HG03135 (cell line): ENCODE results near the gene TBATA.
A peak's percentile ranks its signal among the peaks of the same experiment; 100 is the strongest.

Experiments used
- ATAC-seq: cut with Tn5 transposase; IDR thresholded peaks from one replicate; pipeline ENCODE4 v1.9.1; 2021; ENCODE audit warnings: mild to moderate bottlenecking, moderate library complexity; ENCODE audit not compliant: unreplicated experiment

TBATA gene, protein sequence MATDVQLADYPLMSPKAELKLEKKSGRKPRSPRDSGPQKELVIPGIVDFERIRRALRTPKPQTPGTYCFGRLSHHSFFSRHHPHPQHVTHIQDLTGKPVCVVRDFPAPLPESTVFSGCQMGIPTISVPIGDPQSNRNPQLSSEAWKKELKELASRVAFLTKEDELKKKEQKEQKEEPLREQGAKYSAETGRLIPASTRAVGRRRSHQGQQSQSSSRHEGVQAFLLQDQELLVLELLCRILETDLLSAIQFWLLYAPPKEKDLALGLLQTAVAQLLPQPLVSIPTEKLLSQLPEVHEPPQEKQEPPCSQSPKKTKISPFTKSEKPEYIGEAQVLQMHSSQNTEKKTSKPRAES

DNA sequence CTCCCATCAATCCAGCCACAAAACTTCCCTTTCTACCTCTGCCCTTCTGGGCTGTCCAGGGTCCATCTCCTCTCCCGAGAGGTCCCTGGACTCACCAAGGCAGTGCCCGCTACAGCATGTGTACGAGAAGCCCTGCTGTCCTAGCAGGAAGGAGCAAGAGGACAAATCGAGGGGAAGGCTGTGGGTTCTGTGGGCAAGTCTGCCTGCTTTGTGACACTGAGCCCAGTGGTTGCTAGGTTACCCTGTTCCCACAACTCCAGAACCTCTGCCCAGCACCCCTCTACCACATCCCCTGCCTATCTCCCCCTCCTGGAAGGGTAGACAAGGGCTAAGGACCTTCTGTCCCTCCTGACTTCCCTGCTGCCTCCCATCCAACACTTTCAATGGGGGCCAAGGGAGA is at the start of gene TBATA:
TSS of gene TBATA (minus strand) at position 188 of the 400 bp plus-strand sequence. CDS start 1,998 bp downstream, outside the sequence.
- no peak for ATAC-seq

DNA sequence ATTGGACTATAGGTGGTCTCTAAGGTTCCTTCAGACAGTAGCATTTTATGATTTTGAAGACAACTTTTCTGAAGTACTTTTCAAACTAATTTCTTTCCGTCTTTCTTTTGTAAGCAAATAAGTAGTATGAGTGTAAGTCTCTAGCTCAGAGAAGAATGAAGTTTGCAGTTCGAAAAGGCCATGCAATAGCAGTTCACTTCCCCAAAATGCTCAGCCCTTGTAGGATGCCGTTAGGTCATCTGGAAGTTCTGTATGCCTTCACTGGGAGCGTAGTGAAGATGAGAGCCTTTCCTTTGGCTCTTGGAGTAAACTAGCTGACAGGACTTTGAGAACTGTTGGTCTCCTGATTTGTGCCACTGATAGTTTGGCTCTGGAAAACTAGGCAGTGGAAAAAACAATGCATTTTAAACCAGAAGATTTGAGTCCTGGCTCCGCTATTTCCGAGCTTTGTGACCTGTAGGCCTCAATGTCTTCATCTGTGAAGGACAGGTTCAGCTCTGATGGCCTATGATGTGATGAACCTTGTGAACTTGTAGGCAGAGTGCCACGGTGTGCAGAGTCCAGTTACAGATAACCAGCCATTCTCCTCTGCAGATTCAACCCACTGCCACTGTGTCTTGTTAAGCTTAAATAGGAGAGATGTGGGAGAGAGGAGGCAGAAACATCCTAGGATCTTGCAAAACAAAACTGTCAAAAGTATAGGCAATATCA is 49.4 kb upstream of the TBATA start:
- ATAC-seq: no peak

DNA sequence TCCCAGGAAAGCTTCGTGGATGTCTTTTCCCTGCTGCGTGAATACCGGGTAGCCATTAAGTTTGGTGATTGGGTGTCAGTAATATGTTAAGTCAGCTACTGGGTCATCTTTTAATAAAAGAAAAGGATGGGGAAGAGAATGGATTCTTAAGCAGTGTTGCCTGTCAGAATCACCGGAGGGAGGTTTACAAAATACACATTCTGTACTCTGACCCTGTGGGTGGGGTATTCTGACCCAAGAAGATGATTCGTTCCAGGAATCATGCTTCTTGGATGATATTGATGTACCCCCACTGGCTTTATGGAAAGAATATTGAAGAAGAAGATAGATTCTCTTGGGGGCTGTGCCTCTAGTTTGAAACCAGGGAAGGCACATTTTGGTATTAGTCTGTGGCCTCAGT is 48.8 kb upstream of the TBATA start:
- no peak for ATAC-seq

DNA sequence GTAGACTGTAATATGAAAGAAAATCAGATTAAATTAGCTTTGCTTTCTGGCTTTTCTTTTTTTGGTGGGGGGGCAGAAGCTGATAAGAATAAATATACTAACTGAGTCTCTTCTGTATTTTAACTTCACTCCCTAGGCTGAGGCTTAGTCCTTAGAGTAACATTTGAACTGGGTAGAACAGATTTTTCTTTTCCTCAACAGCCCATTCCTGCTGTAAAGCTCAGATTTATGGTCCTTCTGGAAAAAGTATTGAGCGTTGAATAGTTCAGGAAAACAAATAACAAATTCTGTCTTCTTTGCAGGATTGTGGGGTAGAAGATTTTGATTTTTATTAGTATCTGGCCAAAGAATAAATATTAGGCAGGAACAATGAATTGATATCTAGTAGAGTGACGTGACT is 48.4 kb upstream of the TBATA start:
- no peak for ATAC-seq

DNA sequence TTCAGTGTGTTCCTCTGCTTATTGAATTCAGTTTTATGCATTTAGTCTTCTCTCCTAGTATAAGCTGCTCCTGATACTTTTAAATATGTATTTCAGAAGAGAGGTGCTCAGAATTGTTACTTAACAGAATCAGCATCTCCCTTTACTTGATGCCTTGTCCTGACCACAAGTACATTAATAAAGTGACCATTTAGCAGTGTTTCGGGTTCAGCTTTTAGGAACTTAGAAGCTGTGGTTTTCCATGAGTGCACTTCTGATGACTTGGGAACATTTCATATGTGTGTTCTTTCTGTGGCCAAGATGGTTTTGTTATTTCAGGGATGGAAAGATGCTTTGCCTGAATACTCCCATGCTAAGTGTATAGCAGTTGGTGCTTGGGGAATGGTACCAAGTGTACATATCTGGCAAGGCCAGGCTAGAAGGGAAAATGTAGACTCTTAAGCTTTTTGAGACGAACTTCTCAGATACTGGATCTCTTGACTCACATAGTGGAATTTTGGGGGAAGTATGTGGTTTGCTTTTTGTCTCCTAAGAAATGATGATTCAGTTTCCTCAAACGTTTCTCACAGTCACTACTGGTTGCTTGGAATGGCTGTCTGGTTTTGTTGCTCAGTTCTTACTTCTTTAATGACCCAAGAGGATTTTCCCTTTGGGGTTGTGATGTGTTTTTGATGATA is 47.8 kb upstream of the TBATA start:
- no peak for ATAC-seq

DNA sequence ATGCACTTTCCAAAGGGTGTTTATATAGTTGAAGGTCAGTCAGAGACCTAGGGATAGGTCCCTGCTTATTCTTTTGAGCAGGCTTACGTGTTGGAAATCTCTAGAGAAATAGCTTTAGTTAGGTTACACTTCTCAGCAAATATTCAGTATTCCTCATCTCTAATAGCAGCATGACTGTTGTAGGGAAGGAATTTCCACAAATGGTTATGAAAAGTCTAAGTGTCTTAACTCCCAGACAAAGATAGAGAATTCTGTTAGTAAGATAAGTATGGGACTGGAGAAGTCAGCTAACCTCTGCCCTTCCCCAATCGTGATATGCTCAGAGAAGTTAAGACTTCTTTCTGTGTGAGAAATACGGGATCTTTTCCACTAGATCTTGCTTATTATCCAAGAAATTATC is 47.0 kb upstream of the TBATA start:
- ATAC-seq: no peak

DNA sequence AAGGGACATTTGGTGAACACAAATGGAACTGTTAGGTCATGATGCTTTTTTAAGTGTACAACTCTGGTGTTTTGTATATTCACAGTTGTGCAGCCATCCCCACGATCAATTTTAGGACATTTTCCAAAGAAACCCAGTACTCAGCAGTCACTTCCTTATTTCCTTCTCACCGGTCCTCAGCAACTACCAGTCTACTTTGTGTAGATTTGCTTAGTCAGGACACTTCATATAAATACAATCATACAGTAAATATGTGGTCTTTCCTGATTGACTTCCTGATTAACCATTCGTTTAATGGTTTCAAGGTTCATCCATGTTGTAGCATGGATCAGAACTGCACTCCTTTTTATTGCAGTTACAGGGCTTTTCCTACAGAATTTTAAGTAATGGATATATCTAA is 45.0 kb upstream of the TBATA start:
- no peak for ATAC-seq

DNA sequence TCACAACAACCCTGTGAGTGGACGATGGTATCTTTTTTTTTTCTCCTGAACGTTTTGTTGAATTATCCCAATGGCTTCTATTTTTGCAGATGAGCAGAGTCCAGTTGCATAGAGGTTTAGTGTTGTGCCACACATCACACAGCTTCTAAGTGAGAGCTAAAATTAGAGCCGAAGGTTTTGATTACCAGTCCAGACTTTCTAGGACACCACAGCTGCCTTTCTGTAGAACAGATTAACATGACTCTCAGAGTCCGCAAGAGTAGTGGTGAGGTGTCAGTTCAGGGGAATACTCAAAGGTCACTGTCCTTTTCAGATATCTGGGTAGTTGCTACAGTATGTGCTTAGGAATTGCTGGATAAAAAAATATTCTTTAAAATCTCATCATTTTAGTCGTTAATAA is 44.4 kb upstream of the TBATA start:
- ATAC-seq: no peak

DNA sequence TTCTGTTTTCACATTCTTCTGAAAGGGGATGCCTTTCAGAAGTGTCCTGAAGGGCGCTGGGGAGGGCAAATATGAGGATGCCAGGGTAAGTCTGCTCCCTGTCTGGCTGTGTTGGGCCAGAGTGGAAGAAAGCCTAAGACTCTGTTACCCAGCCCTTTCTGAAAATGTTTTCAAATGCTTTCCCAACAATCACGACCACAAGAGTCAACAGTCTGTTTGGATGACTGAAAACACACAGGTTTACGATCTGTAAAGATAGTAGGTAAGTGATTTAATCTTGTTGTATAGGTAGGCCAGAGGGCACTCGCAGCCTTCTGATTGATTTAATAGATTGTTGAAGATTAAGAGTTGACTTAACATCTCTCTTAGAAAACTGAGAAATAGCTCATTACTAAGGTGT is 43.7 kb upstream of the TBATA start:
- no peak for ATAC-seq

DNA sequence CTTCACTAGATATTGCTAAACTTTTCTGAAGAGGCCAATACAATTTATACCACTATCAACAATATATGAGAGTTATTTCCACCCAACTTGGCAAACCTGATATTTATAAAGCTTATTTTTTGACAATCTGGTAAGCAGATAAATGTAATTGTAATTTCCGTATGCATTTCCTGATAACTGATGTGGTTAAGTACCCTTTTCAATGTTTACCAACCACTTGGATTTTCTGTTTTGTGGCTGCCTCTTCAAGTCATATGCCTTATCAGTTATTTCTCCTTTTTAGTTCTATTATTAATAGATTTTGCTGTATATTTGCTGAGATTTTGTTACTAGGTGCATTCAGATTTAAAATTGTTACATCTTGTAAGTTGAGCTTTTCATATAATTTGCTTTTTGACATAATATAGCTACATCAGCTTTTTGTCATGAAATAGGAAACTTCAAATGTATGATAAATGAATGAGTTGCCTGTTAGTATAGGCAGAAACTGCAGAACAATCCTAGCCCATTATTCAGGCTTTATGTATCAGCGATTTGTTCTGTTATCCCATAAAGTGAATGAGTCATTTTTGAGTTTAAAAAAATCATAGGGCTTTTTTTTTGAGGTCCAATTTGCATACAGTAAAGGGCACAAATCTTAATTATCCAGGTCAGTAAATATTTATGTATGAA is 42.0 kb upstream of the TBATA start:
- ATAC-seq: no peak

DNA sequence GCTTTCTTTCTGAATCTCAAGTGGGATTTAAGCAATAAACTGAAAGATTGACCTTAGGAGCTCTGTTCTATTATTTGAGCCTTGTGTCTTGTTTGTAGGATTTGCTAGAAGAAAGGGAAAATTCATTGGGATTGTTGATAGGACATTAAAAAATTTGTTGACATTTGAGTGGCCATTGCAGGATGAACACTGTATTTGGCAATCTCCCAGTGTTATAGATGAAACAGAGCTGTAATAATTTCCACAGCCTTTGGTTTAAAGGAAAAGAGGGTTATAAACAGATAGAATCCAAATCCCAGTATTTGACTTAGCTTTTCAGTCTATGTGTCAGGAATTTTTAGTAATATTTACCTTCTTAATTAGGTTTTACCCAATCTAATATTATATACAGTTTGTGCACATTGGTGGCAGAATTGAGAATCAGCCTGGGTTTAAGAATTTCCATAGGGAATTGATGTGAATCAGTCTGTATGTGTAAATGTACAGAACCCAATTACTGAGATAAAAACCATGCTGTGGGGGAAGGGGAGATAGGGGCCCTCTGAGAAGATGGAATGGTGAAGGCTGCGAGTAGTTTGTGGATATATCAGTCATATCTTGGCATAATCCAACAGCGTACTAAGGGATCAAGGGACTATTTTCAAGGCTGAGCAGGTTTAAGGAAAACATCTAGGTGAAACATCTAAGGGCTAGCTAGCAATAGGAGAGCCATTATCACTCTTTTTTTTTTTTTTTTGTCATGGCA is 37.1 kb upstream of the TBATA start:
- ATAC-seq: no peak

DNA sequence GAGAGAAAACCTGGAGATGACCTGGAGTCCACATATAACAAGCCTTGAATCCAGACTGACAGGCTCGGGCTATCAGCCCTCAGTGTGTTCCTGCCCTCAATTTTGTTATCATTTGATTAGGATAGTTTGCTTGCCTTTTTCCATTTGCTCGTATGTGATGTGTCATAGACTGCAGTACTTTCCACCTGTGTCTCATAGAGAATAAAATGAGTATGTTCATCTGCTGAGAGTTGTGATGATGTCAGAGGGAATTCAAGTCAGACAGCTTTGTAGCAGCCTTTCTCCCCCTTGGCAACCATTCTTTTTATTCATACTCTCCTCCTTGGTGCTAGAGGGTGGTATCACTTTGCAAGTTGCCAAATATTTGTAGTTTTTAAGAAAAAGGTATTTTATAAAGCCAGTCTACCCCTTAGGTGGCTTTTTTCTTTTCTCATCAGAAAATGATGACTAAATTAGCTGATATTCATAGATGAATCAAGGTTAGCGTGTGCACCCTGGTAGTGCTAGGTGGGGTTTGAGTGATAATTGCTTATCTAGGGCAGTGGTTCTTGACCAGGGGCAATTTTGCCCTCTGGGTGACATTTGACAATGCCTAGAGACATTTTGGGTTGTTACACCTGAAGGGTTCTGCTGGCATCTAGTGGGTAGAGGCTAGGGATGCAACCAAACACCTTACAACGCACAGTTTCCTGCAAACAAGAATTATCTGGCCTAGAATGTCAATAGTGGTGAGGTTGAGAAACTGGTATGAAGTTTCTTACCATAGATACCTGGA is 36.0 kb upstream of the TBATA start:
- no peak for ATAC-seq

DNA sequence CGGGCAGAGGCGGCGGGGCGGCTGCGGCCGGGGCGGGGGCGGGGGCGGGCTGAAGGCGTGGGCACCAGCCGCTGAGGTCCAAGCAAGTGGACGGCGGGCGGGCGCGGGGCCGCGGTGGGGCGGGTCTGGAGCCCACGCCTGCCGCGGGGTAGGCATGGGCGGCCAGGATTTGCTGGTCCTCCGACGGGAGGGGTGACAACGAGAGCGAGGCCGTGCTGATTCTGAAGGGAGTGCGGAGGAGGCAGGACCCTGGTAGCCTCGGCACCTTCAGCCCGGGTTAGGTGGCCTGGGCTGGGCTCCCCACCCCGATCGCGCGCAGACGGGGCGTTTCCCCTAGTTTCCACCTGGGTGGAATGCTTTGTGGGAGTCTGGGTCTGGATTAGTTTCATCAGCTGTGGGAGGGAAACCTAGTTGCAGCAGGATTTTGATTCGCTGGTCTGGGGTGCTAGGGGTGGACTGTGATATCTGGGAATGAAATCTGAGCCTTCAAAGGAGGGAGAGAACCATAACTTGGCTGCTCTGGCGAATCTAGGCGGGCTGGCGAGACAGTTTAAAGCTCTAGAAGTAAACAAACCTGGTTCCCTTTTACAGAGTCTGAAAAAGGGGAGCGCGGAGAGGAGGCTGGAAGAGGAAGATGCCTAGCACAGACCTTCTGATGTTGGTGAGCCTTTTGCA is 31.2 kb upstream of the TBATA start:
- peak; percentile 41 for ATAC-seq

DNA sequence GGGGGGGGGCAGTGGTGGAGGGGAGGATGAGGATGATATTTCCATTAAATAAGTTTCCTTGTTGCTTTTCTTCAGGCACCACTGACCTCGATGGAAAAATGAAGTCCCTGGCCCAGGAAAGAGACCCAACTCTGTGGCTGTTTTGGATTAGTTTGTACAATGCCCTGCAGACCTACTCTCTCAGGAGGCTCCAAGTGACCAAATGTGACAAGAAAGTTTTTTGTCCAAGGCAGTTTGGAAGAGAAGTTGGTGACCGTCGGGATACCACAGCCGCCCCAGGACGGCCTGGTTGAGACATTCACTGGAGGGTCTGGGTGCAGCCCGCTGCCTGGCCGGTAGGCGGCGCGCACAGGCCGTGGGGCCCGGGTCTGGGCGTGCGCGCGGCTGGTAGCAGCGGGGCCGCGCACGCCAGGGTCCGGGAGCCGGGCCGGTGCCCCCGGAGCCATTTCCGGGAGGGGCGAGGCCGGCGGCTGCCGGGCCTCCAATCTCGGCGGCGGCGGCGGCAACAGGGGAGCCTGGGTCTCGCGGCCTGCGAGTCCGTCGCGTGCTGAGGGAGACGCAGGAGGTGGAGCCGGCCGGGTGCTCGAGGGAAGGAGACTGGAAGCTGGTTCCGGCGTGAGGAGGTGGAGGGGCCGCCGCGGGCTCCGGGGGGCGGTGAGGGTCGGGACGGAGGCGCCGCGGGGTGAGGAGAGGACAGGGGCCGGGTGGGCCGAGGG is 30.5 kb upstream of the TBATA start, which contains the start of gene SGPL1:
TSS of gene SGPL1 (plus strand) at position 445 of the 716 bp plus-strand sequence. CDS start 906 bp downstream, outside the sequence.
- peak; percentile 86 for ATAC-seq

DNA sequence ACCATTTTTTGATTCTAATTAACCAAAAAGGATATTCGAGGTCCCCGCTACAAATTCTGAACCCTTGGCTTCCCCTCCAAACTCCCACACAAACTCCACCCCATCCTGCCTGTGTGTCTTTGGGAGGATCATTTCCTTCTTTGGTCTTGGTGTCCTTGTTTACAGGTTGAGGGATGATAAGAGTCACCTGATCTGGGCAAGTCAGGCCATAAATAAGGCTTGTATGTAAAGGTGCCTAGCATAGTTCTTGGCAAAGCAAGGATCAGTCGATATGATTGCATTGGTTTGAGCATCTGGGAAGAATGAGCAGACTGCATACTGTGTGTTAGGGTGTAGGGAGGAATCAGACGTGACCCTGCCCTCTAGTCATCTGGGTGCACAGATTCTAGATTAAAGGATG is 28.9 kb upstream of the TBATA start:
- no peak for ATAC-seq

DNA sequence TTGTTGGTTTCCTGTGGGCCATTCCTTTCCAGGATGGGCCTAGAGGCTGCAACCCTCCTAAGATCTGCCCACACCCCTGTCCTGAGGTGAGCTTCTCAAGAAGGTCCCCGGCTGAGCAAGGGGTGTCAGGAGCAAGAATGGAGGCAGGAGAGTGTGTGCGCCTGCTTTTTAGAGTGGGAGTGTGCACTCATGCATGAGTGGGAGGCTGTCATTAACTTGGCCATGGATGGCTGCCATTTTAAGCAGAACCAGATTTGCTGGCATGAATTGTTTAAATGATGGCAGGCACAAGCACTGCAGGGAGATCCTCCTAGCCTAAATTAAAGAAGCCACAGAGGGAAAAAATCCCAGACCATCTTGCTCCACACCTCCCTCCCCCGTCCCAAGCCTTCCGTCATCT is 27.6 kb upstream of the TBATA start:
- ATAC-seq: no peak

DNA sequence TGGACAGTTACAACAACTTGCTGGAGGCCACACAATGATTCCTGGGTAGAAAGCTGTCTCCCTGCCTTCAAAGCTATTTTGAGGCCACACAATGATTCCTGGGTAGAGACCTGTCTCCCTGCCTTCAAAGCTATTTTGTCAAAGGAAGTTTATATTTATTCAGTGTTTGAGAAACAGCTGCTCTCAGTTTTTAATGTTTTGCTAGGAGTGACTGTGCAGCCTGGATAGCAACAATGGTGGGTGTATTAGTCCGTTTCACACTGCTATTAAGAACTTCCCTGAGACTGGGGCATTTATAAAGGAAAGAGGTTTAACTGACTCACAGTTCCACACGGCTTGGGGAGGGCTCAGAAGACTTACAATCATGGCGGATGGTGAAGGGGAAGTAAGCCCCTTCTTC is 26.7 kb upstream of the TBATA start:
- no peak for ATAC-seq

DNA sequence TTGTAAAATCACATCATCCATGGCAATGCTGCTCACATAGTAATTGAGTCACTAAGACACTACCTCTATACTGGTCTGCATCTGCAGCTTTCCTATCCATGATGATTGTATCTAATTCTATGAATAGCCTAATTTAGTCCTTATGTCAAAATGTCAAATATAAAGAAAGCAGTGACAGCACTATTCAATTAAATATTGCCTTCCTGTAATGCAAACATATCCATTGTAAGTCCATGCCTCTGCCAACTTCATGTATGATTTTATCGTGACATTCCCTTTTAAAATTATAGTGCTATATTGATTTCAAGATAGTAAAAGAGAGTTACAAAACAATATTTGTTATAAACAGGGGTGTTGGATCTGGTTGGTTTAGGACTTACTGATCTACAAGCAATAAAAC is 25.8 kb upstream of the TBATA start:
- no peak for ATAC-seq

DNA sequence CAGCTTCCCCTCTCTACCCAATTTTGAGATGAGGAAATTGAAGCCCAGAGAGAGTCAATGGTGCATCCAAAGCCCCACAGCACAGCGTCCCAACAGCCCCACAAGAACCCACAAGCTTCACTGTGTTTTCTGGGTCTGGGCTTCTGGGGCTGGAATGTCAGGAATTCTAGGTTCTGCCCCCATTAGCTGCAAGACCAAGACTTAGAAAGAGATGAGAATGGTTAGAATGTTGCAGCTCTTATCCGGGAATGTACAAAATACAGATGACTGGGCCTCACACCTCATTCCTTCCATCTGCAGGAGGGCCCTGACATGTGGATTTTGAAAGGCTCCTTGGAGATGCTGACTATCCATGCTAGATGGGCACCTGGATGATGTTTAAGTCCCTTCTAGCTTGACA is 24.5 kb upstream of the TBATA start:
- ATAC-seq: no peak
